ENCODE results near the gene NR4A2.
"Not testable (repeated sequence)": the region's sequence is repeated elsewhere in the genome, so short reads cannot be mapped to it uniquely, and the experiment has no call there.

Gene NR4A2

DNA sequence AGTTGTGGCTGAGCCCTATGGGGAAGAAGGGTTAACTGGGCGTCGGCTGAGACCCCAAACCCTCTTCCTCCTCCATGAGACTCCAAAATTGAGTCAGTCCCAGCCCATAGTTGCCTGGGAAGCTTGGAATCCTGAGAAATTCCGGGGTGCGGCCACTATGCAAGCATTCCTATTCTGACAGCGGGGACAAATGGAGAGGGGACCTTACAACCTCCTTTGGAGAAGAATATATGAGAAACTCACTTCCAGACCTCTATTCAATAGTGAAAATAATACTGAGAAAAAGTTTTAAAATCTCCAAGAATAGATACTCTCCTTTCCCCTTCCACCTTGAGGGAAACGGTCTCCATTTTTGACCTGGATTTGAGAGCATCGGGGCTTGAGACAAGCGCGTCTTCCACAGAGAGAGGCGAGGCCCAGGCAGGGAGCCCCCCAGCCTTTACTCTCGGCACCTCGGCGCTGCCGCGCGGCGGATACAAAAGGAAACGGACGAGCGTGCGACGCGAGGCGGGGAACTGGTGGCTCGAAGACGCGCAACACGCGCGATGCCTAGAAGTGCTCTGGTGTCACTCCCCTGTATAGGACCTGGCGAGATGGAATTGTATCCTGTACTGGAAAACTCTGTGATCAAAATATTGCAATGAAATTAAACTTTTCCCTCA, 11.1 kb downstream of the NR4A2 start:
- TF ChIP-seq GATA1 (IDR thresholded peaks at IDR 0.05; ENCODE audit: low read depth, low read length) (no peak), POLR2A (IDR thresholded peaks at IDR 0.05; ENCODE audit: low read length) (no peak)
- peak; percentile 40 to 44 for DNase-seq

DNA sequence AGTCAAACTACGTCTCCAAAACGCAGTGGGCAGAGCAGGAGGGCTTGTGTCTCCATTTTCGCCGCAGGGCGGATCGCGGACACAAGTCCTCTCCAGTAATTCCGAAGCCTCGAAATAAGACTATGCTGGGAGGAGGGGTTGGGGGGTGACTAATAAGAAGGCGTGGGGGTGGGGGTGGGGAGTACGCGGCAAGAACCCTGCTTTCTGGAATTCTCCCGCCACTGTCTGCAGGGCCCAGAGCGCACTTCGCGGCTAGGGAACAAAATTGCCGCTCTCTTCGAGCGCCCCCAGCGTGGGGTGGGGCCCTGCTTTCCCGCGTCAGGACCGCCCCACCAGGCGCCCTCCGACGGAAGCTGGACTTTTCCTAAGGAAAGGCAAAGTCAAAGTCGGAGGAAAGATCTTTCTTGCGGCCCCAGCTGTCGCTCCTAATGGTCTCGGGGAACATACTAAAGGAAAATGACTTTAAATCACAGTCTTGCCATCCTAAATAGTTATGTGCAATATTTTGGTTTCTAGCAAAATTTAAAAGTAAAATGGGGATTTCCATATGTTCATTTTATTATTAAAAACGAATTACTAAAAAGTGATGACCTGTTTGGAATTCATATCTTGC, 11.9 kb downstream of the NR4A2 start:
- peak in 1 of 2 experiments; percentile 28 for DNase-seq
- no peak for TF ChIP-seq POLR2A (IDR thresholded peaks at IDR 0.05; ENCODE audit: low read length)
- TF ChIP-seq GATA1 (IDR thresholded peaks at IDR 0.05; ENCODE audit: low read depth, low read length), result no peak

GRCh38 chr2:156319811-156320485, 12.6 kb downstream of the NR4A2 start:
- DNase-seq, result peak; percentile 53 to 67
- TF ChIP-seq GATA1 (IDR thresholded peaks at IDR 0.05; ENCODE audit: low read depth, low read length) (no peak), POLR2A (IDR thresholded peaks at IDR 0.05; ENCODE audit: low read length) (no peak)

- DNase-seq, result no peak
- TF ChIP-seq GATA1 (IDR thresholded peaks at IDR 0.05; ENCODE audit: low read depth, low read length) (no peak), POLR2A (IDR thresholded peaks at IDR 0.05; ENCODE audit: low read length) (no peak)
Measured at GRCh38 chr2:156317631-156318030, 14.9 kb downstream of the NR4A2 start.

GRCh38 chr2:156311976-156312375, 20.5 kb downstream of the NR4A2 start:
- TF ChIP-seq GATA1 (IDR thresholded peaks at IDR 0.05; ENCODE audit: low read depth, low read length) (no peak), POLR2A (IDR thresholded peaks at IDR 0.05; ENCODE audit: low read length) (no peak)
- DNase-seq, result no peak

DNA sequence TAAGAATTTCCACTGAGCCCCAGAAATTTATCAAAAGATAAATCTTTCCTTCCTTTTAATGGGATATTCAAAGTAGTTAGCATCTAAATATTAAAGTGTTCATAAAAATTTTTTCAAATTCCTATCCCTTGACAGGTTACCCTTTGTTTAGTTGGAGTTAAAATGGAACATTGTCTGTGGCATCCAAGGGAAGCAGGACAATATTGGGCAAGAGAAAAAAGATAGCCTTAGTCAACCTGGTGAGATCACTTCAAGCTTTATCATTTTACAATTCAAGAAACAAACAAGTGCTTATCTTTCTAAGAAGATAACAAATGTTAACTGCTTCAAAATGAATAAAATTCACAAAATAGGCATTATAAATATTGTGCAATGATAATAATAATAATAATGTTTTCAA, 21.7 kb downstream of the NR4A2 start:
- no peak for DNase-seq
- TF ChIP-seq GATA1 (IDR thresholded peaks at IDR 0.05; ENCODE audit: low read depth, low read length) (no peak), POLR2A (IDR thresholded peaks at IDR 0.05; ENCODE audit: low read length) (no peak)

GRCh38 chr2:156309917-156310316, 22.6 kb downstream of the NR4A2 start:
- no peak for TF ChIP-seq POLR2A (IDR thresholded peaks at IDR 0.05; ENCODE audit: low read length)
- no peak for TF ChIP-seq GATA1 (IDR thresholded peaks at IDR 0.05; ENCODE audit: low read depth, low read length)
- DNase-seq, result no peak

GRCh38 chr2:156309167-156309566, 23.4 kb downstream of the NR4A2 start:
- TF ChIP-seq GATA1 (IDR thresholded peaks at IDR 0.05; ENCODE audit: low read depth, low read length) (no peak), POLR2A (IDR thresholded peaks at IDR 0.05; ENCODE audit: low read length) (no peak)
- no peak for DNase-seq

DNA sequence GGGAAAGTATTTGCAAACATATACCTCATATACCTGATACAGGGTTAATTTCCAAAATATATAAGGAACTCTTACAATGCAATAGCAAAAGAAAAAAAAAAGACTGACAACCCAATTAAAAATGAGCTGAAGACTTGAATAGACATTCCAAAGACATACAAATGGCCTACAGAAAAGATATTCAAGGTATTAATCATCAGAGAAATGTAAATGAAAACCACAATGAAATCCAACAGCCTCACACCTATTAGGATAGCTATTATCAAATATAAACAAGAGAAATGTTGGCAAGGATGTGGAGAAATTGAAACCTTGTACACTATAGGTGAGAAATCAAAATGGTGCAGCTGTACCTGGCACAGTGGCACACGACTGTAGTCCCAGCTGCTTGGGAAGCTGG, 25.7 kb downstream of the NR4A2 start:
- DNase-seq, result no peak
- TF ChIP-seq POLR2A (IDR thresholded peaks at IDR 0.05; ENCODE audit: low read length) (no peak), GATA1 (IDR thresholded peaks at IDR 0.05; ENCODE audit: low read depth, low read length) (no peak)

DNA sequence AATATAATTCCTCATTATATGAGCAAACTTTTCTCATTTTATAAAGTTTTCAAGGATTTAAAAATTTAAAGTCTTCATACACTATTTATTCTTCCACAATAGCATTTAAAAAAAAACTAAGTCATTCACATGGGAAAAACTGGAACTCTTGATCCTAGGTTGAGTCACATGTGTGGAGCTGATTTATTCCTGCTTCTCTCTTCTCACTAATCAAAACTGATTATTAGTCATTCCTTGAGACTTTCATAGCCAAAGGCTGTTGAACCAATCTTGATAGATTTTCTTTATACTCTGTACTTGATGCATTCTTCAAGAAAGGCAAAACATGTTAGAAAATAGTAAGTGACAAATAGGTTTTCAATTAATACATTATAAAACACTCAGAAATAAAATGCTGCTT, 27.4 kb downstream of the NR4A2 start:
- TF ChIP-seq GATA1 (IDR thresholded peaks at IDR 0.05; ENCODE audit: low read depth, low read length), result no peak
- no peak for TF ChIP-seq POLR2A (IDR thresholded peaks at IDR 0.05; ENCODE audit: low read length)
- no peak for DNase-seq

- no peak for DNase-seq
- TF ChIP-seq POLR2A (IDR thresholded peaks at IDR 0.05; ENCODE audit: low read length), result no peak
Measured at GRCh38 chr2:156300337-156300736, 32.2 kb downstream of the NR4A2 start.

DNA sequence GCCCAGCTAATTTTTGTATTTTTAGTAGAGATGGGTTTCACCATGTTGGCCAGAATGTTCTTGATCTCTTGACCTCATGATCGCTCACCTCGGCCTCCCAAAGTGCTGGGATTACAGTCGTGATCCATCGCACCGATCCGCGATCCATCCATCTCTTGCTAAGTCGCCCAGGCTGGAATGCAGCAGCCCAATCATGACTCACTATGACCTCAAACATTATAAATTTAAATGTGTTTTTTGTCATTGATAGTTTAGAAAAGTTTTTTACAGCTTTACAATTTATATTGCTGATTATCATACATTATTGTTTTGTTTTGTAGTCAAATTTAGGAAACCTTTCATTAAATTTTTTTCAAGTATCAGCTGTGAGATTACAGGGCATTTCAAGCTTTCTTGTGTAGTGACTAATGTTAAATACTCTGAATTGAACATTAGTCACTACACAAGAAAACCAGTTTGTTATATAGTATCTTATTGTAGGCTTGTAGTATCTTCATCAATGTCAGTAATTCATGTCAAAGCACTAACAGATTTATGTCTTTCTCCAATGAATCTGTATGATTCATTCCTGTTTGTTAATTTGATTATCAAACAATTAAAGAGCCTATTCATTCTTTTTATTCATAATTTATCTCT, 37.5 kb downstream of the NR4A2 start:
- TF ChIP-seq POLR2A (IDR thresholded peaks at IDR 0.05; ENCODE audit: low read length) (no peak), GATA1 (IDR thresholded peaks at IDR 0.05; ENCODE audit: low read depth, low read length) (no peak)
- no peak for DNase-seq

GRCh38 chr2:156293382-156293781, 39.1 kb downstream of the NR4A2 start:
- not testable (repeated sequence) for DNase-seq

GRCh38 chr2:156279446-156280150, 52.9 kb downstream of the NR4A2 start:
- TF ChIP-seq GATA1 (IDR thresholded peaks at IDR 0.05; ENCODE audit: low read depth, low read length) (no peak), POLR2A (IDR thresholded peaks at IDR 0.05; ENCODE audit: low read length) (no peak)
- DNase-seq, result no peak

Measured in erythroblast (primary cell).